Activated T-cell treated with anti-CD3 and anti-CD28 coated beads, Interleukin-2, amount 50 U/mL, for 24 hours (primary cell): ENCODE measurements around the gene ABCA13.
"Not testable (repeated sequence)": the region's sequence is repeated elsewhere in the genome, so short reads cannot be mapped to it uniquely, and the experiment has no call there.

Experiments used
- DNase-seq: peaks from one replicate; pipeline ENCODE4 v3.0.0-alpha.2; 2020
- H3K27ac Mint-ChIP-seq: 2 replicates; pipeline ENCODE4 v1.8.0; 2020; ENCODE audit warnings: mild to moderate bottlenecking, mixed read lengths
- H3K27me3 Mint-ChIP-seq: 2 replicates; pipeline ENCODE4 v1.8.0; 2020; ENCODE audit warnings: mixed read lengths
- H3K36me3 Mint-ChIP-seq: 2 replicates; pipeline ENCODE4 v1.8.0; 2020; ENCODE audit warnings: low read depth, mixed read lengths
- H3K4me1 Mint-ChIP-seq: 2 replicates; pipeline ENCODE4 v1.8.0; 2020; ENCODE audit warnings: low read depth, mixed read lengths
- H3K4me3 Mint-ChIP-seq: 2 replicates; pipeline ENCODE4 v1.8.0; 2020; ENCODE audit warnings: mild to moderate bottlenecking, moderate library complexity, mixed read lengths
- H3K9me3 Mint-ChIP-seq: 2 replicates; pipeline ENCODE4 v1.8.0; 2020; ENCODE audit warnings: mixed read lengths

Gene ABCA13, protein sequence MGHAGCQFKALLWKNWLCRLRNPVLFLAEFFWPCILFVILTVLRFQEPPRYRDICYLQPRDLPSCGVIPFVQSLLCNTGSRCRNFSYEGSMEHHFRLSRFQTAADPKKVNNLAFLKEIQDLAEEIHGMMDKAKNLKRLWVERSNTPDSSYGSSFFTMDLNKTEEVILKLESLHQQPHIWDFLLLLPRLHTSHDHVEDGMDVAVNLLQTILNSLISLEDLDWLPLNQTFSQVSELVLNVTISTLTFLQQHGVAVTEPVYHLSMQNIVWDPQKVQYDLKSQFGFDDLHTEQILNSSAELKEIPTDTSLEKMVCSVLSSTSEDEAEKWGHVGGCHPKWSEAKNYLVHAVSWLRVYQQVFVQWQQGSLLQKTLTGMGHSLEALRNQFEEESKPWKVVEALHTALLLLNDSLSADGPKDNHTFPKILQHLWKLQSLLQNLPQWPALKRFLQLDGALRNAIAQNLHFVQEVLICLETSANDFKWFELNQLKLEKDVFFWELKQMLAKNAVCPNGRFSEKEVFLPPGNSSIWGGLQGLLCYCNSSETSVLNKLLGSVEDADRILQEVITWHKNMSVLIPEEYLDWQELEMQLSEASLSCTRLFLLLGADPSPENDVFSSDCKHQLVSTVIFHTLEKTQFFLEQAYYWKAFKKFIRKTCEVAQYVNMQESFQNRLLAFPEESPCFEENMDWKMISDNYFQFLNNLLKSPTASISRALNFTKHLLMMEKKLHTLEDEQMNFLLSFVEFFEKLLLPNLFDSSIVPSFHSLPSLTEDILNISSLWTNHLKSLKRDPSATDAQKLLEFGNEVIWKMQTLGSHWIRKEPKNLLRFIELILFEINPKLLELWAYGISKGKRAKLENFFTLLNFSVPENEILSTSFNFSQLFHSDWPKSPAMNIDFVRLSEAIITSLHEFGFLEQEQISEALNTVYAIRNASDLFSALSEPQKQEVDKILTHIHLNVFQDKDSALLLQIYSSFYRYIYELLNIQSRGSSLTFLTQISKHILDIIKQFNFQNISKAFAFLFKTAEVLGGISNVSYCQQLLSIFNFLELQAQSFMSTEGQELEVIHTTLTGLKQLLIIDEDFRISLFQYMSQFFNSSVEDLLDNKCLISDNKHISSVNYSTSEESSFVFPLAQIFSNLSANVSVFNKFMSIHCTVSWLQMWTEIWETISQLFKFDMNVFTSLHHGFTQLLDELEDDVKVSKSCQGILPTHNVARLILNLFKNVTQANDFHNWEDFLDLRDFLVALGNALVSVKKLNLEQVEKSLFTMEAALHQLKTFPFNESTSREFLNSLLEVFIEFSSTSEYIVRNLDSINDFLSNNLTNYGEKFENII (N-terminal part only)

DNA sequence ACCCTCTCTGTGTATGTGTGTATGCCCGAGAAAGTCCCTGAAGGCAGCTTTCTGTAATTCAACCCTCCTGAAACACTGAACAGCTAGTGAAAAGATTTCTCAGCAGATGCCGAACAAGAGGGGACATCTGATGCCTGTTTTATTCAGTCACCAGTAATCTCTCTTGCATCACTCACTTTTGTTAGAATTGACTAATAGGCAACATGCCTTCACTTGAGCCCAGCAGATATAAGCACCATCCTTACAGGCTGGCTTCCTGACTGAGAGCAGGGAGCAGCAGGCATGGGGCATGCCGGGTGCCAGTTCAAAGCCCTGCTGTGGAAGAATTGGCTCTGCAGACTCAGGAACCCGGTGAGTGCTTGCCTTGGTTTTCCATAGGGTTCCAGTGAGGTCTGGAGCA is at the start of gene ABCA13:
TSS of gene ABCA13 (plus strand) at position 257 of the 400 bp plus-strand sequence. CDS start at position 283, 26 bp downstream.
- Mint-ChIP-seq H3K36me3 (no peaks in the 10 kb centered on the region), H3K4me1 (no peaks in the 10 kb centered on the region), H3K4me3 (no peak within 1 kb of the TSS), H3K27me3 (peaks cover 8% of the 10 kb centered on the region), H3K9me3 (no peaks in the 10 kb centered on the region), H3K27ac (no peak within 1 kb of the TSS)
- DNase-seq = no peak

DNA sequence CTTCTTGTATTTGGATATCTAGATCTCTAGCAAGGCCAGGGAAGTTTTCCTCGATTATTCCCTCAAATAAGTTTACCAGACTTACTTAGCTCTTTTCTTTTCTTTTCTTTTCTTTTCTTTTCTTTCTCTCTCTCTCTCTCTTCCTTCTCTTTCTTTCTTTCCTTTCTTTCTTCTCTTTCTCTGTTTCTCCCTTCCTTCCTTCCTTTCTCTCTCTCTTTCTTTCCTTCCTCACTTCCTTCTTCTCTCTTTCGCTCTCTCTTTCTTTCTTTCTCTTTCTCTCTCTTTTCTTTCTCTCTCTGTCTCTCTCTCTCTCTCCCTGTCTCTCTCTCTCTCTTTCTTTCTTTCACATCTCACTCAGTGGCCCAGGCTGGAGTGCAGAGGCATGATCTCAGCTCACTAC is 45.2 kb upstream of the ABCA13 start:
- Mint-ChIP-seq H3K27ac (no peak overlapping the region), H3K27me3 (peaks cover 24% of the 10 kb centered on the region), H3K4me3 (no peak overlapping the region), H3K9me3 (peaks cover 5% of the 10 kb centered on the region), H3K36me3 (no peaks in the 10 kb centered on the region), H3K4me1 (peaks cover 10% of the 10 kb centered on the region)
- DNase-seq = no peak

DNA sequence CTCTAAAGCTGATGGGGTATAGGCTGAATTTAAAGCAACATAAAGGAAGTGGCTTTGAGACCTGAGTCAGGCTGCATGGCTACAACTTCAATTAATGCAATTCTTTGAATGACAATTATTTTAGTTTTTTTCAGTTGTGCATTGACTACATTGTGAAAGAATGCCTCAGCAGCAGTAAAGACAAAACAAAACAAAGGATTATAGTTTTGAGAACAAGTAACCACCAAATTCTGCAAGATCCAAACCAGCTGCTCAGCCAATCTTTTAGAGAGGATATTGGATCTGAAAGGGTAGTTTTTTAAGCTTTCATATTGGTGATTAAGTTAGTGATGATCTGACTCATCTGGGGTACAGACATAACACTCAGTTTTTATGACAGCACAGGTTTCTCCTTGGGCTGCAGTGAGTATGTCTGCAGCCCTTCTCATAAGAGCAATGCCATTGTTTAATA is 40.6 kb upstream of the ABCA13 start:
- no peak for DNase-seq
- no peaks in the 10 kb centered on the region for H3K36me3 Mint-ChIP-seq
- peaks cover 34% of the 10 kb centered on the region for H3K27me3 Mint-ChIP-seq
- peaks cover 12% of the 10 kb centered on the region for H3K4me1 Mint-ChIP-seq
- no peak overlapping the region for H3K4me3 Mint-ChIP-seq
- peaks cover 5% of the 10 kb centered on the region for H3K9me3 Mint-ChIP-seq
- no peak overlapping the region for H3K27ac Mint-ChIP-seq

DNA sequence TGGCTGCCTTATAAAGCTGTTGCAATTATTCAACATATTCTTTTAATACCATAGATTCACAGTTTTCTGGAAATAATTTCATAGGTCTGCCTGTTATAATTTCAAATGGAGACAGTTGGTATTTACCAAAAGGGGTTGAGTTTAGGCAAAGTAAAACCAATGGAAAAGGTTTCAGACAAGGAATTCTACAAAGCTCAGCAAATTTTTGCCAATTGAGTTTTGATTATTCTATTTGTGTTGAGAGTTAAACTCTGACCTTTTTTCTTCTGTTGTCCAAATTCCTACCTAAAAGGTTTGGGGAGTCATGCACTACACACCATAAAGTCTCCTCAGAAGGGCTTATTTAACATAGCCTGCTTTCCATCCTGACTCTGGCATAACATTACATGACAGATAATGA is 38.5 kb upstream of the ABCA13 start:
- no peaks in the 10 kb centered on the region for H3K9me3 Mint-ChIP-seq
- H3K4me1 Mint-ChIP-seq = peaks cover 12% of the 10 kb centered on the region
- no peak for DNase-seq
- H3K27ac Mint-ChIP-seq = no peak overlapping the region
- H3K36me3 Mint-ChIP-seq = no peaks in the 10 kb centered on the region
- H3K27me3 Mint-ChIP-seq = peaks cover 28% of the 10 kb centered on the region
- no peak overlapping the region for H3K4me3 Mint-ChIP-seq

DNA sequence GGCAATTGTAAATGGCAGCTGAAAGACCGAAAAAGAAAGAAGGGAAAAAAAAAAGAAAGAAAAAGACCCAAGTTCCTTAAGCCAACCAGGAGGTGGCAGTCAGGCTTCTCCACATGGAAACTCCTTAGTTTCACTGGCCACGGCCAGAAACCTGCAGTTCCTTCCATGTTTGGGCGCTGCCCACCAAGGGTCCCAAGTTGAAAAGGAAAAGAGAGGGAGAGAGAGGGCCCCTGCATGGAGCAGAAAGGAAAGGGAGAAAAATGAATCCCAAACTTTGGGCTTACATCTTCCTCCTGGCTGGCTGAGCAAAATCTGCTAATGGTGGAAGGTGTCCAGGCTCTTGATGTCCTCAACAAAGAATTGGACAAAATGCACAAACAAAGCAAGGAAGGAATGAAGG is 31.8 kb upstream of the ABCA13 start:
- Mint-ChIP-seq H3K27ac (no peak overlapping the region), H3K4me3 (no peak overlapping the region), H3K9me3 (no peaks in the 10 kb centered on the region), H3K27me3 (no peaks in the 10 kb centered on the region), H3K36me3 (no peaks in the 10 kb centered on the region), H3K4me1 (peaks cover 8% of the 10 kb centered on the region)
- no peak for DNase-seq

DNA sequence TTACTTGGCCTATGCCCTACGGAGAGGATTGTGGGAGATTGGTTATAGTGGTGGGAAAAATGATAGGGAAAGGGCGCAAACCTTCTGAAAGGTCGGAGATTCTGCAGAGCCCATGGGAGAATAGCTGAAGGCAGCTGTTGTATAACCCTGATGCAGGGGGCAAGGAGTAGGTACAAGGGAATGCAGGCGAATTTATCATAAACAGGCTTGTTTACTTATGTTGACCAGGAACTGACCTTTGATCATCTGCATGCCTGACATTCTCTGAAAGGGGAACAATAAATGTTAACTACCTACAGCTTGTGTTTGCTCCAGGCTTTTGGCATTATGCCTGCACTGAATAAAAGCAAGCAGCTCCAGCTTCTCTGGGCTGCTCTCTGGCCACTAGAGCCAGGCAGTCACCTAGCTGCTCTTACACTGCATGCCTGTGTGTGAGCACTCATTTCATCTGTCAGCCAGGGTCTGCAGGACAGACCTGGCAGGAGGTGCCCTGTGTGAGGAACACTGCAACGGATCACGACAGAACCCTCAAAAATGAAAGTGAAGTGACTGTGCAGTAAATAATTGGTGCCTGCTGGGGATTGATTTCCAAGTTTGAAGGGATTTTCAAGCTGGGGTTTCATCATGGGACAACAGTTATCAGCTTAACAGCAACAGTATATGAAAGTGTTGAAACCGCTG is 31.1 kb upstream of the ABCA13 start:
- H3K27me3 Mint-ChIP-seq = no peaks in the 10 kb centered on the region
- H3K36me3 Mint-ChIP-seq = no peaks in the 10 kb centered on the region
- H3K27ac Mint-ChIP-seq = no peak overlapping the region
- H3K4me3 Mint-ChIP-seq = no peak overlapping the region
- no peaks in the 10 kb centered on the region for H3K9me3 Mint-ChIP-seq
- DNase-seq = no peak
- peaks cover 8% of the 10 kb centered on the region for H3K4me1 Mint-ChIP-seq

DNA sequence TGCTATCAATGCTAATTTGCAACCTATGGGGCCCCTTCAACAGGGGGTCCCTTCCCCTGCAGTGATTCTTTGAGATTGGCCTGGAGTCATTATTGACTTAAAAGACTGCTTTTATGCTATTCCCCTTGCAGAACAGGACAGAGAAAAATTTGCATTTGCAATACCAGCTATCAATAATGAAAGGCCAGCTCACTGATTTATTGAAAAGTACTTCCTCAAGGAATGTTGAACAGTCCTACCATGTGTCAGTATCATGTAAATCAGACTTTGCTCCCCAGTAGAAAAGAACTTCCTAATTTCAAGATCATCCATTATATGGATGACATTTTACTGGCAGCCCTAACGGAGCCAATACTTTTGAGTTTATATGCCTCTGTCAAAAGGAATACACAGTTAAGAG is 29.7 kb upstream of the ABCA13 start:
- Mint-ChIP-seq H3K9me3 (no peaks in the 10 kb centered on the region), H3K27me3 (peaks cover 4% of the 10 kb centered on the region), H3K4me1 (peaks cover 8% of the 10 kb centered on the region), H3K27ac (no peak overlapping the region), H3K36me3 (no peaks in the 10 kb centered on the region), H3K4me3 (no peak overlapping the region)
- no peak for DNase-seq

DNA sequence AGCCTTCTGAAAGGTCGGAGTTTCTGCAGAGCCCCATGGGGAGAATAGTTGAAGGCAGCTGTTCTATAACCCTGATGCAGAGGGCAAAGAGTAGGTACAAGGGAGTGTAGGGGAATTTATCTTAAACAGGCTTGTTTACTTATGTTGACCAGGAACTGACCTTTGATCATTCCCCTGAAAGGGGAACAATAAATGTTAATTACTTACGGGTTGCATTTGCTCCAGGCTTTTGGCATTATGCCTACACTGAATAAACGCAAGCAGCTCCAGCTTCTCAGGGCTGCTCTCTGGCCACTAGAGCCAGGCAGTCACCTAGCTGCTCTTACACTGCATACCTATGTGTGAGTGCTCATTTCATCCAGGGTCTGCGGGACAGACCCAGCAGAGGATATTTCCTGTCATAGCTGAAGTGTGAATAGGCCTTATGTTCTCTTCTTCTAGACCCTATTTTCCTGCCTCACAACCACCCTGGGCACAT is 26.9 kb upstream of the ABCA13 start:
- no peak overlapping the region for H3K27ac Mint-ChIP-seq
- H3K9me3 Mint-ChIP-seq = no peaks in the 10 kb centered on the region
- no peak overlapping the region for H3K4me3 Mint-ChIP-seq
- H3K4me1 Mint-ChIP-seq = peaks cover 6% of the 10 kb centered on the region
- H3K27me3 Mint-ChIP-seq = peaks cover 22% of the 10 kb centered on the region
- DNase-seq = no peak
- H3K36me3 Mint-ChIP-seq = no peaks in the 10 kb centered on the region

DNA sequence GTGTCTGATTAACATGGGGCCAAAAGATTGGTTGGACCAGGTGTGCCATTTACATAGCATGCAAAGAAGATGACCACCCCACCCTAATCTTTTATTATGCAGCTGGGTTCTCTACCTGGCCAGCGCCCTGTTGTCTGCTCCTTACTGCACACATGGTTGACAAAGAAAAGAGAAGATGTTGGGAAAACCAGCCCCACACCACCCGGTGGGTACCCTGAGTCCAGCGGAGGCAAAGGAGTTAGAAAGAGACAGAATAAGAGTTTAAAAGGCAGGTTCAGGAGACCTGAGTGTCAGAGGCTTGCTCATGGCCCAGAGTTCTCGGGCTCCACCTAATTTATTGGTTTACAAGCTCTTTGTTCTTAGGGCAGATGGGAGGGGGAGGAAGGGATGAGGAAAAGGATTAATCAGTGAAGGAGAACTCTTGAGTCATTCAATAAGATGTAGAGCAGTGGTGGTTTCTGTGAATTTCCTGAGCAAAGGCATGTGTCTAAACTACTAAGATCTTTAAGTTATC is 24.1 kb upstream of the ABCA13 start:
- Mint-ChIP-seq H3K27ac (no peak overlapping the region), H3K4me3 (no peak overlapping the region), H3K36me3 (no peaks in the 10 kb centered on the region), H3K27me3 (peaks cover 31% of the 10 kb centered on the region), H3K9me3 (no peaks in the 10 kb centered on the region), H3K4me1 (no peaks in the 10 kb centered on the region)
- DNase-seq = no peak

DNA sequence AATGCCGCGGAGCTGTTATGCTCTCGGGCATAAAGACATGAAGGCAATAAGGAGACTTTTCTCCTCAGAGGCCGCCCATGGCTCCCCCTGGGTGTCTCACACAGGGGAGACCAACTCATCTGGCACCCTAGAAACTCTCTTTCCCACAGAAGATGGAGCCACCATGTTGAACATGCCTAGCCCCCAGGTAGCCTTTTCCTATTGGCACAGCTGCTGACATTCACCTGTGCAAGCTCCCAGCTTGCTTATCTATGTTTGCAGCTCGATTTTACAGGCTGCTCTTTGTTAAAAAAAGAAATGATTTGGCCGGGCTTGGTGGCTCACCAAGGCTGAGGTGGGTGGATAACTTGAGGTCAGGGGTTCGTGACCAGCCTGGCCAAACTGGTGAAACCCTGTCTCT is 23.6 kb upstream of the ABCA13 start:
- not testable (repeated sequence) for H3K4me3 Mint-ChIP-seq, H3K9me3 Mint-ChIP-seq, H3K36me3 Mint-ChIP-seq, H3K27ac Mint-ChIP-seq, H3K4me1 Mint-ChIP-seq, DNase-seq
- H3K27me3 Mint-ChIP-seq = peaks cover 31% of the 10 kb centered on the region

DNA sequence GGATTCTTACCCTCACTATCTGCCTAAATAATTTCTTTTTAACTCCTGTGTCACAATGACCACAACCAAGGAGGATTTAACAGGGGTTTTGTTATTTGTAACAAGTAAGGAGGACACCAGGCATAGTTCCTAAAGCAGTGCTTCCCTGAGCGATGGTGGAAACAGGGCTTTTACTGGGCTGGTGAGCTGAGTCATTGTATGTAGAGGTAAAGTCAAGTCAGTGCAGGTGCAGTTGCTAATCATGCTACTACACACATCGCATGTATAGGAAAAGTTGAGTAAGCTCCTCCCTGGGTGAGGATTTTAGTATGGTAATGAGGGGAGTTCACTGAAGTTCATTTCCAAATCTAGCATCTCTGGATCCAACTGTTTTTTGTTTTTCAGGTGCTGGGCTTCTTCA is 22.9 kb upstream of the ABCA13 start:
- H3K4me1 Mint-ChIP-seq = no peaks in the 10 kb centered on the region
- H3K36me3 Mint-ChIP-seq = no peaks in the 10 kb centered on the region
- no peak for DNase-seq
- H3K27ac Mint-ChIP-seq = no peak overlapping the region
- H3K9me3 Mint-ChIP-seq = no peaks in the 10 kb centered on the region
- H3K27me3 Mint-ChIP-seq = peaks cover 31% of the 10 kb centered on the region
- H3K4me3 Mint-ChIP-seq = no peak overlapping the region

DNA sequence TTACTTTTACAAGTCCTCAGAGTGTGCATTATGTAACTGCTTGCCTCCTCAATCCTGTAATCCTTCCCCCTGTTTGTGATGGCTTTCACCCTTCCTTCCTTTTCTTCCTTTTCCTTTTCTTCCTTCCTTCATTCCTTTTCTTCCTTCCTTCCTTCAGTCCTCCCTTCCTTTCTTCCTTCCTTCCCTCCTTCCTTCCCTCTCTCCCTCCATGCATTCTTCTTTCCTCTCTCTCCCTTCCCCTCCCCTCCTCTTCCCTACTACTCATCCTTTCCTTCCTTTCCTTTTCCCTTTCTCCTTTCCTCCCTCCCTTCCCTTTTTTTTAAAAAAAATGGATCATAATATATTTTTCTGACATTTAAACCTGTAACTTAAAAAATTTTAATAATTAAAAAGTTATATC is 22.2 kb upstream of the ABCA13 start:
- H3K27me3 Mint-ChIP-seq = peaks cover 31% of the 10 kb centered on the region
- no peak overlapping the region for H3K4me3 Mint-ChIP-seq
- no peaks in the 10 kb centered on the region for H3K36me3 Mint-ChIP-seq
- no peaks in the 10 kb centered on the region for H3K4me1 Mint-ChIP-seq
- H3K9me3 Mint-ChIP-seq = peaks cover 3% of the 10 kb centered on the region
- H3K27ac Mint-ChIP-seq = no peak overlapping the region
- no peak for DNase-seq

DNA sequence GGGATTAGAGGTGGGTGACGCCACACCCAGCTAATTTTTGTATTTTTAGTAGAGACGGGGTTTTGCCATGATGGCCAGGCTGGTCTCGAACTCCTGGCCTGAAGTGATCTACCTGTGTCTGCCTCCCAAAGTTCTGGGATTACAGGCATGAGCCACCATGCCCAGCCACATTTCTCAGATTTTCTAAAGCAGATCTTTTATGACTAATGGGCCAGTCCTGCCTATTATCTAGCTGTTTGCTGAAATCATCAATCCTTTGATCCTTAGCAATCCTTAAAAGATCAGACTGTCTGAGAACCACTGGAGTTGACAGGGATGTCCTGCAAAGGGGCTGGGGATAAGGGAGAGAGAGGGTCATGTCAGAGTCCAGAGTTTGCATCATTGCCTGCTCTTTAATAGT is 21.2 kb upstream of the ABCA13 start:
- no peak for DNase-seq
- Mint-ChIP-seq H3K4me3 (no peak overlapping the region), H3K36me3 (no peaks in the 10 kb centered on the region), H3K4me1 (no peaks in the 10 kb centered on the region), H3K9me3 (peaks cover 3% of the 10 kb centered on the region), H3K27ac (no peak overlapping the region), H3K27me3 (peaks cover 31% of the 10 kb centered on the region)
